ENCODE data around the gene WNK3. TPM values are rescaled to one million over a fixed set of nuclear protein-coding genes. Genes with fewer than 3 reads are reported as not detected.

The WNK3 gene
- total and polyA plus RNA-seq, 2 experiments from 2014 or later: 27.6 to 57.5 TPM

GRCh38 chrX:54325077-54325476 lies 32.8 kb downstream of the WNK3 start:
- Histone ChIP-seq H3F3A (replicated peaks; ENCODE audit: low read depth) (no peaks in the 10 kb centered on the region), H3K4me2 (no peak overlapping the region), H4K20me1 (replicated peaks; ENCODE audit: insufficient read depth) (no peaks in the 10 kb centered on the region), H3K27me3 (ENCODE audit: insufficient read depth) (no peaks in the 10 kb centered on the region), H3K79me2 (replicated peaks; ENCODE audit: insufficient read depth) (peaks cover 7% of the 10 kb centered on the region), H3K9me2 (ENCODE audit: insufficient read depth) (no peaks in the 10 kb centered on the region), H3K27ac (ENCODE audit: low read depth) (no peak overlapping the region), H3K4me1 (ENCODE audit: insufficient read depth) (no peaks in the 10 kb centered on the region), H2AFZ (no peak overlapping the region), H3K4me3 (no peak overlapping the region), H3K36me3 (ENCODE audit: insufficient read depth) (no peaks in the 10 kb centered on the region)
- TF ChIP-seq EZH2 (IDR thresholded peaks at IDR 0.05; ENCODE audit: low read depth, unreplicated experiment): no peak
- no peak for TF ChIP-seq STAT1 (IDR thresholded peaks at IDR 0.05; ENCODE audit: unreplicated experiment)
- no peak for TF ChIP-seq ZNF331 (CRISPR knock-in tag; IDR thresholded peaks at IDR 0.05; ENCODE audit: low read depth)
- TF ChIP-seq JUNB (IDR thresholded peaks at IDR 0.05; ENCODE audit: unreplicated experiment): no peak
- no peak for TF ChIP-seq POLR2AphosphoS5 (IDR thresholded peaks at IDR 0.05; ENCODE audit: low read depth)
- TF ChIP-seq ZNF114 (CRISPR knock-in tag; IDR thresholded peaks at IDR 0.05): no peak
- no peak for TF ChIP-seq ZNF462 (CRISPR knock-in tag; IDR thresholded peaks at IDR 0.05)
- TF ChIP-seq, protein P1, sequence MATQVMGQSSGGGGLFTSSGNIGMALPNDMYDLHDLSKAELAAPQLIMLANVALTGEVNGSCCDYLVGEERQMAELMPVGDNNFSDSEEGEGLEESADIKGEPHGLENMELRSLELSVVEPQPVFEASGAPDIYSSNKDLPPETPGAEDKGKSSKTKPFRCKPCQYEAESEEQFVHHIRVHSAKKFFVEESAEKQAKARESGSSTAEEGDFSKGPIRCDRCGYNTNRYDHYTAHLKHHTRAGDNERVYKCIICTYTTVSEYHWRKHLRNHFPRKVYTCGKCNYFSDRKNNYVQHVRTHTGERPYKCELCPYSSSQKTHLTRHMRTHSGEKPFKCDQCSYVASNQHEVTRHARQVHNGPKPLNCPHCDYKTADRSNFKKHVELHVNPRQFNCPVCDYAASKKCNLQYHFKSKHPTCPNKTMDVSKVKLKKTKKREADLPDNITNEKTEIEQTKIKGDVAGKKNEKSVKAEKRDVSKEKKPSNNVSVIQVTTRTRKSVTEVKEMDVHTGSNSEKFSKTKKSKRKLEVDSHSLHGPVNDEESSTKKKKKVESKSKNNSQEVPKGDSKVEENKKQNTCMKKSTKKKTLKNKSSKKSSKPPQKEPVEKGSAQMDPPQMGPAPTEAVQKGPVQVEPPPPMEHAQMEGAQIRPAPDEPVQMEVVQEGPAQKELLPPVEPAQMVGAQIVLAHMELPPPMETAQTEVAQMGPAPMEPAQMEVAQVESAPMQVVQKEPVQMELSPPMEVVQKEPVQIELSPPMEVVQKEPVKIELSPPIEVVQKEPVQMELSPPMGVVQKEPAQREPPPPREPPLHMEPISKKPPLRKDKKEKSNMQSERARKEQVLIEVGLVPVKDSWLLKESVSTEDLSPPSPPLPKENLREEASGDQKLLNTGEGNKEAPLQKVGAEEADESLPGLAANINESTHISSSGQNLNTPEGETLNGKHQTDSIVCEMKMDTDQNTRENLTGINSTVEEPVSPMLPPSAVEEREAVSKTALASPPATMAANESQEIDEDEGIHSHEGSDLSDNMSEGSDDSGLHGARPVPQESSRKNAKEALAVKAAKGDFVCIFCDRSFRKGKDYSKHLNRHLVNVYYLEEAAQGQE (IDR thresholded peaks at IDR 0.05; ENCODE audit: unreplicated experiment): no peak
- TF ChIP-seq EZH2phosphoT487 (IDR thresholded peaks at IDR 0.05; ENCODE audit: unreplicated experiment): no peak
- TF ChIP-seq CTCF (conservative IDR thresholded peaks at IDR 0.05; ENCODE audit: low read depth in 2 of 2): no peak
- TF ChIP-seq ETS1 (IDR thresholded peaks at IDR 0.05): no peak
- TF ChIP-seq NANOG (IDR thresholded peaks at IDR 0.05; ENCODE audit: borderline replicate concordance): no peak
- TF ChIP-seq CREB1 (CRISPR knock-in tag; IDR thresholded peaks at IDR 0.05; ENCODE audit: low read depth): no peak
- DNase-seq (ENCODE audit: low spot score): no peak
- H3K9me3 Mint-ChIP-seq: no peaks in the 10 kb centered on the region
- ATAC-seq: no peak
- no peak overlapping the region for H3K27ac Mint-ChIP-seq
- H3K4me1 Mint-ChIP-seq: no peaks in the 10 kb centered on the region
- no peaks in the 10 kb centered on the region for H3K36me3 Mint-ChIP-seq (ENCODE audit: low read depth)
- H3K4me3 Mint-ChIP-seq: no peak overlapping the region
- no peaks in the 10 kb centered on the region for H3K27me3 Mint-ChIP-seq (ENCODE audit: insufficient read depth, low read depth, poor library complexity)
